Kidney tubule cell (primary cell): ENCODE data around the gene SLIT3.
A peak's percentile ranks its signal among the peaks of the same experiment; 100 is the strongest.

Experiments used
- DNase-seq: peaks from one replicate; pipeline ENCODE4 v3.0.0-alpha.2; 2018; ENCODE audit warnings: low spot score

The SLIT3 gene

GRCh38 chr5:169104937-169105494 is 195.9 kb downstream of the SLIT3 start:
- no peak for DNase-seq

- DNase-seq, result no peak
These were observed 197.3 kb downstream of the SLIT3 start for GRCh38 chr5:169103586-169104181.

- no peak for DNase-seq
These were observed 199.0 kb downstream of the SLIT3 start for GRCh38 chr5:169101966-169102365.

GRCh38 chr5:169100735-169101075 is 200.2 kb downstream of the SLIT3 start:
- peak; percentile 38 for DNase-seq

- no peak for DNase-seq
These were observed 200.9 kb downstream of the SLIT3 start for GRCh38 chr5:169099801-169100734.

GRCh38 chr5:169098331-169099121 is 202.4 kb downstream of the SLIT3 start:
- DNase-seq, result no peak

- DNase-seq, result peak; percentile 32
These were observed 203.3 kb downstream of the SLIT3 start for GRCh38 chr5:169097374-169098326.

GRCh38 chr5:169095976-169096375 is 205.0 kb downstream of the SLIT3 start:
- no peak for DNase-seq

GRCh38 chr5:169095410-169095960 is 205.5 kb downstream of the SLIT3 start:
- DNase-seq, result no peak

GRCh38 chr5:169094586-169095409 is 206.1 kb downstream of the SLIT3 start:
- no peak for DNase-seq

- DNase-seq, result peak; percentile 94
These were observed 209.5 kb downstream of the SLIT3 start for GRCh38 chr5:169091396-169091980.

- no peak for DNase-seq
These were observed 211.6 kb downstream of the SLIT3 start for GRCh38 chr5:169089343-169089742.

- no peak for DNase-seq
These were observed 212.8 kb downstream of the SLIT3 start for GRCh38 chr5:169088028-169088725.

- no peak for DNase-seq
These were observed 215.3 kb downstream of the SLIT3 start for GRCh38 chr5:169085636-169086035.

GRCh38 chr5:169085212-169085611 is 215.7 kb downstream of the SLIT3 start:
- DNase-seq, result no peak

GRCh38 chr5:169084775-169085174 is 216.2 kb downstream of the SLIT3 start:
- DNase-seq, result no peak

- no peak for DNase-seq
These were observed 217.4 kb downstream of the SLIT3 start for GRCh38 chr5:169083394-169084018.

GRCh38 chr5:169081000-169081724 is 219.8 kb downstream of the SLIT3 start:
- no peak for DNase-seq
